Measurements from ENCODE around the gene CES2. TPM values are rescaled to one million over a fixed set of nuclear protein-coding genes. Genes with fewer than 3 reads are reported as not detected.

CES2 gene
- total and polyA plus RNA-seq, 10 of the 15 experiments (the other 5 are each of a cell fraction or from before 2014, with no cell fraction given) = 1.6 to 33.7 (median 21.0) TPM

DNA sequence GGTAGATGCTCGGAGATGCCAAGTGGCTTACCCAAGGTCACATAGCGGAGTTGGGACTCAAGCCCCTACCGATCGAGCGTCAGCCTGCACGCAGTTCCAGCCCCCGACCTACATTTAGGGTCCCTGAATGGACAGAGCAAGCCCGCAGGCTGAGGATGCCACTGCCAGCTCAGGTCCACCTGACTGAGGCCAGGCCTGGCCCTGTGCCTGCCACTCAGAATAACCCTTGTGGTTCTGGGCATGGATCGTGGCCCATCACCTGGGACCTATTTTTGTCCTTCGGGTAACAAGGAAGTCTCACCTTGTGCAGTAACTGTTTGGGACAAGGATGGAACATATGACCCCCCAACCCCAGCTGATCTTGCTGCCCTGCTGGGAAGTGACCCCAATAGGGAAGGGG lies 33.7 kb upstream of the CES2 start:
- ChIA-PET RAD21 (ENCODE audit: unreplicated experiment) (no interaction called here), SMC1A (ENCODE audit: uncharacterized antibody, unreplicated experiment) (no interaction called here)
- H3K4me3 ChIP-seq = no peak overlapping the region

More for the DNA sequence above, 33.7 kb upstream of the CES2 start:
- POLR2A ChIA-PET = no interaction called here
- no TSS peak for BruUV-seq (replicated peaks)
- Histone ChIP-seq H3K4me2 (ENCODE audit: control insufficient read depth, insufficient read depth) (no peak overlapping the region), H2AFZ (ENCODE audit: control insufficient read depth, low read depth, low read length) (no peak overlapping the region), H4K20me1 (ENCODE audit: control insufficient read depth, insufficient read depth) (no peaks in the 10 kb centered on the region), H3K36me3 (ENCODE audit: control insufficient read depth in 2 of 2, insufficient read depth in 2 of 2, low read length in 1 of 2) (no peaks in the 10 kb centered on the region), H3K27ac (ENCODE audit: control insufficient read depth, insufficient read depth) (no peak overlapping the region), H3K9me3 (replicated peaks; ENCODE audit: control insufficient read depth, insufficient read depth, low read length) (no peaks in the 10 kb centered on the region), H3K4me1 (ENCODE audit: control insufficient read depth, insufficient read depth, low read length) (peaks cover 4% of the 10 kb centered on the region; the same call in 1 of the 2 replicates), H3K9ac (ENCODE audit: control insufficient read depth, insufficient read depth, low read length) (no peak overlapping the region), H3K27me3 (replicated peaks in 1 of 2; ENCODE audit: control insufficient read depth in 2 of 2, insufficient read depth in 2 of 2, low read length in 1 of 2) (no peaks in the 10 kb centered on the region), H3K79me2 (ENCODE audit: control insufficient read depth, insufficient read depth, low read length) (no peaks in the 10 kb centered on the region)
- TF ChIP-seq, protein P1, sequence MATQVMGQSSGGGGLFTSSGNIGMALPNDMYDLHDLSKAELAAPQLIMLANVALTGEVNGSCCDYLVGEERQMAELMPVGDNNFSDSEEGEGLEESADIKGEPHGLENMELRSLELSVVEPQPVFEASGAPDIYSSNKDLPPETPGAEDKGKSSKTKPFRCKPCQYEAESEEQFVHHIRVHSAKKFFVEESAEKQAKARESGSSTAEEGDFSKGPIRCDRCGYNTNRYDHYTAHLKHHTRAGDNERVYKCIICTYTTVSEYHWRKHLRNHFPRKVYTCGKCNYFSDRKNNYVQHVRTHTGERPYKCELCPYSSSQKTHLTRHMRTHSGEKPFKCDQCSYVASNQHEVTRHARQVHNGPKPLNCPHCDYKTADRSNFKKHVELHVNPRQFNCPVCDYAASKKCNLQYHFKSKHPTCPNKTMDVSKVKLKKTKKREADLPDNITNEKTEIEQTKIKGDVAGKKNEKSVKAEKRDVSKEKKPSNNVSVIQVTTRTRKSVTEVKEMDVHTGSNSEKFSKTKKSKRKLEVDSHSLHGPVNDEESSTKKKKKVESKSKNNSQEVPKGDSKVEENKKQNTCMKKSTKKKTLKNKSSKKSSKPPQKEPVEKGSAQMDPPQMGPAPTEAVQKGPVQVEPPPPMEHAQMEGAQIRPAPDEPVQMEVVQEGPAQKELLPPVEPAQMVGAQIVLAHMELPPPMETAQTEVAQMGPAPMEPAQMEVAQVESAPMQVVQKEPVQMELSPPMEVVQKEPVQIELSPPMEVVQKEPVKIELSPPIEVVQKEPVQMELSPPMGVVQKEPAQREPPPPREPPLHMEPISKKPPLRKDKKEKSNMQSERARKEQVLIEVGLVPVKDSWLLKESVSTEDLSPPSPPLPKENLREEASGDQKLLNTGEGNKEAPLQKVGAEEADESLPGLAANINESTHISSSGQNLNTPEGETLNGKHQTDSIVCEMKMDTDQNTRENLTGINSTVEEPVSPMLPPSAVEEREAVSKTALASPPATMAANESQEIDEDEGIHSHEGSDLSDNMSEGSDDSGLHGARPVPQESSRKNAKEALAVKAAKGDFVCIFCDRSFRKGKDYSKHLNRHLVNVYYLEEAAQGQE (IDR thresholded peaks at IDR 0.05; ENCODE audit: low read depth, low read length) = no peak
- no peak for TF ChIP-seq TCF3 (IDR thresholded peaks at IDR 0.05; ENCODE audit: borderline replicate concordance, insufficient read depth, low read depth, low read length)
- TF ChIP-seq SP1 (IDR thresholded peaks at IDR 0.05; ENCODE audit: low read depth, low read length) = no peak
- TF ChIP-seq CREB1 (IDR thresholded peaks at IDR 0.05; ENCODE audit: low read depth) = no peak
- TF ChIP-seq, protein P2, sequence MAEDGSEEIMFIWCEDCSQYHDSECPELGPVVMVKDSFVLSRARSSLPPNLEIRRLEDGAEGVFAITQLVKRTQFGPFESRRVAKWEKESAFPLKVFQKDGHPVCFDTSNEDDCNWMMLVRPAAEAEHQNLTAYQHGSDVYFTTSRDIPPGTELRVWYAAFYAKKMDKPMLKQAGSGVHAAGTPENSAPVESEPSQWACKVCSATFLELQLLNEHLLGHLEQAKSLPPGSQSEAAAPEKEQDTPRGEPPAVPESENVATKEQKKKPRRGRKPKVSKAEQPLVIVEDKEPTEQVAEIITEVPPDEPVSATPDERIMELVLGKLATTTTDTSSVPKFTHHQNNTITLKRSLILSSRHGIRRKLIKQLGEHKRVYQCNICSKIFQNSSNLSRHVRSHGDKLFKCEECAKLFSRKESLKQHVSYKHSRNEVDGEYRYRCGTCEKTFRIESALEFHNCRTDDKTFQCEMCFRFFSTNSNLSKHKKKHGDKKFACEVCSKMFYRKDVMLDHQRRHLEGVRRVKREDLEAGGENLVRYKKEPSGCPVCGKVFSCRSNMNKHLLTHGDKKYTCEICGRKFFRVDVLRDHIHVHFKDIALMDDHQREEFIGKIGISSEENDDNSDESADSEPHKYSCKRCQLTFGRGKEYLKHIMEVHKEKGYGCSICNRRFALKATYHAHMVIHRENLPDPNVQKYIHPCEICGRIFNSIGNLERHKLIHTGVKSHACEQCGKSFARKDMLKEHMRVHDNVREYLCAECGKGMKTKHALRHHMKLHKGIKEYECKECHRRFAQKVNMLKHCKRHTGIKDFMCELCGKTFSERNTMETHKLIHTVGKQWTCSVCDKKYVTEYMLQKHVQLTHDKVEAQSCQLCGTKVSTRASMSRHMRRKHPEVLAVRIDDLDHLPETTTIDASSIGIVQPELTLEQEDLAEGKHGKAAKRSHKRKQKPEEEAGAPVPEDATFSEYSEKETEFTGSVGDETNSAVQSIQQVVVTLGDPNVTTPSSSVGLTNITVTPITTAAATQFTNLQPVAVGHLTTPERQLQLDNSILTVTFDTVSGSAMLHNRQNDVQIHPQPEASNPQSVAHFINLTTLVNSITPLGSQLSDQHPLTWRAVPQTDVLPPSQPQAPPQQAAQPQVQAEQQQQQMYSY (CRISPR knock-in tag; IDR thresholded peaks at IDR 0.05) = no peak
- TF ChIP-seq ZBED1 (IDR thresholded peaks at IDR 0.05; ENCODE audit: borderline replicate concordance) = no peak
- TF ChIP-seq, protein P3, sequence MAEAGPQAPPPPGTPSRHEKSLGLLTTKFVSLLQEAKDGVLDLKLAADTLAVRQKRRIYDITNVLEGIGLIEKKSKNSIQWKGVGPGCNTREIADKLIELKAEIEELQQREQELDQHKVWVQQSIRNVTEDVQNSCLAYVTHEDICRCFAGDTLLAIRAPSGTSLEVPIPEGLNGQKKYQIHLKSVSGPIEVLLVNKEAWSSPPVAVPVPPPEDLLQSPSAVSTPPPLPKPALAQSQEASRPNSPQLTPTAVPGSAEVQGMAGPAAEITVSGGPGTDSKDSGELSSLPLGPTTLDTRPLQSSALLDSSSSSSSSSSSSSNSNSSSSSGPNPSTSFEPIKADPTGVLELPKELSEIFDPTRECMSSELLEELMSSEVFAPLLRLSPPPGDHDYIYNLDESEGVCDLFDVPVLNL (IDR thresholded peaks at IDR 0.05; ENCODE audit: low read depth, low read length) = no peak
- TF ChIP-seq, protein P4, sequence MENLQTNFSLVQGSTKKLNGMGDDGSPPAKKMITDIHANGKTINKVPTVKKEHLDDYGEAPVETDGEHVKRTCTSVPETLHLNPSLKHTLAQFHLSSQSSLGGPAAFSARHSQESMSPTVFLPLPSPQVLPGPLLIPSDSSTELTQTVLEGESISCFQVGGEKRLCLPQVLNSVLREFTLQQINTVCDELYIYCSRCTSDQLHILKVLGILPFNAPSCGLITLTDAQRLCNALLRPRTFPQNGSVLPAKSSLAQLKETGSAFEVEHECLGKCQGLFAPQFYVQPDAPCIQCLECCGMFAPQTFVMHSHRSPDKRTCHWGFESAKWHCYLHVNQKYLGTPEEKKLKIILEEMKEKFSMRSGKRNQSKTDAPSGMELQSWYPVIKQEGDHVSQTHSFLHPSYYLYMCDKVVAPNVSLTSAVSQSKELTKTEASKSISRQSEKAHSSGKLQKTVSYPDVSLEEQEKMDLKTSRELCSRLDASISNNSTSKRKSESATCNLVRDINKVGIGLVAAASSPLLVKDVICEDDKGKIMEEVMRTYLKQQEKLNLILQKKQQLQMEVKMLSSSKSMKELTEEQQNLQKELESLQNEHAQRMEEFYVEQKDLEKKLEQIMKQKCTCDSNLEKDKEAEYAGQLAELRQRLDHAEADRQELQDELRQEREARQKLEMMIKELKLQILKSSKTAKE (IDR thresholded peaks at IDR 0.05; ENCODE audit: low read depth, poor library complexity, severe bottlenecking) = no peak
- FAIRE-seq (no peak), ATAC-seq (no peak), DNase-seq (ENCODE audit: low read depth, low spot score) (no peak)
- WGBS (ENCODE audit: insufficient coverage, insufficient replicate concordance, low lambda C conversion rate, missing lambda C conversion rate) = 52% methylated on average over 10 of the region's 10 CpGs
- CTCF ChIA-PET = interaction anchor here (0.9 kb wide), 1 partner anchor 46 kb away, joined by 4 read pairs; no protein-coding TSS in a partner anchor
- in situ Hi-C loops (cut with MboI) = no loop called here
- intact Hi-C loops (cut with micrococcal nuclease; ENCODE audit: unreplicated experiment) = no loop called here
